Pons (tissue), 1 donor: ENCODE results near the gene TVP23A.

Experiments used
- DNase-seq: peaks from one replicate; pipeline ENCODE4 v3.0.0-alpha.2; 2016; ENCODE audit warnings: low spot score

TVP23A gene

DNA sequence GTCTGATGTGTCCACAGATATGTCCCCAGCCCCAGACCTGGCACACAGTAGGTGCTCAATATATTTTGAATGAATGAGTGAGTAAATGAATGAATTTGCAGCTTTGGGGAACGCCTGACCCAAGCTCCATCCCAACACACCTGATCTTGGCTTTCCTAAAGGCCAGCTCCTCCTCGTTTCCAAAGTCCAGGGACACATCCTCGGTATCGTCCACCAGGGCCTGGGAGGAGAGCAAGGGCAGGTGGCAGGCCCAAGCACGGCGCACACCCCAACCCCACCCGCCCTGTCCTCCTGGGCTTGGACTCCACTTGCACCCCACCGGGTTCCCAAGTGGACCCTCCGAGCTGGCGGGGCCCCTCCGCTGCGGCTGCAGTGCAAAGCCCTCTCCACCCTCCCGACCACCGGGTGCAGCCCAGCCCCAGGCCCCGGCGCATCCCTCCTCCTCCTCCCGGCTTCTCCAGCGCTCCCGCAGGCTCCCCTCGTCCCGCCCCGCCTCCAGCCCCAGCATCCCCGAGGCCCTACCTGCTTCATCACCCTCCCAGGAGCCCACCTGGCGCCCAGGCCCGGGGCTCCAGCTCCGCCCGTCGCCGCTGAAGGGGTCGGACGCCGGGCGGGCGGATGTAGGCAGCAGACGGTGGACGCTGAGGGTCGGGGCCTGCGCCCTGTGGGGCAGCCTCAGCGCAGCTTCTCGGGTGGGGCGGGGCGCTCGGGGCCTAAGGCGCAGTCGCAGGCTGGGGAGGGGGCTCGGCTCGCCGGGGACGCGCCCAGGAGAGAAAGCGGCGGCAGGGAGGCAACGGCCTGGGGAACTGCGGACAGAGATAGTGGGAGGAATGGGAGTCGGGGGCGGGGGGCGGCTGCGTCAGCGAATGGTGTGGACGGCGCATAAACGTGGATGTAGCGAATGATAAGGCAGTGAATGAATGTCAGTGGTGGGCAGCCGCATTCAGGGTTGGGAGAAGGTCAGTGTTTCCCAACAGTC lies at the start of gene TVP23A:
Gene TVP23A (minus strand): TSS at position 832 of the 979 bp plus-strand sequence. CDS start 301 bp downstream, at position 531.
- DNase-seq, result no peak

GRCh38 chr16:10868104-10868595 lies 49.6 kb upstream of the TVP23A start:
- no peak for DNase-seq

- no peak for DNase-seq
Observed at GRCh38 chr16:10867199-10867598, 48.6 kb upstream of the TVP23A start.

DNA sequence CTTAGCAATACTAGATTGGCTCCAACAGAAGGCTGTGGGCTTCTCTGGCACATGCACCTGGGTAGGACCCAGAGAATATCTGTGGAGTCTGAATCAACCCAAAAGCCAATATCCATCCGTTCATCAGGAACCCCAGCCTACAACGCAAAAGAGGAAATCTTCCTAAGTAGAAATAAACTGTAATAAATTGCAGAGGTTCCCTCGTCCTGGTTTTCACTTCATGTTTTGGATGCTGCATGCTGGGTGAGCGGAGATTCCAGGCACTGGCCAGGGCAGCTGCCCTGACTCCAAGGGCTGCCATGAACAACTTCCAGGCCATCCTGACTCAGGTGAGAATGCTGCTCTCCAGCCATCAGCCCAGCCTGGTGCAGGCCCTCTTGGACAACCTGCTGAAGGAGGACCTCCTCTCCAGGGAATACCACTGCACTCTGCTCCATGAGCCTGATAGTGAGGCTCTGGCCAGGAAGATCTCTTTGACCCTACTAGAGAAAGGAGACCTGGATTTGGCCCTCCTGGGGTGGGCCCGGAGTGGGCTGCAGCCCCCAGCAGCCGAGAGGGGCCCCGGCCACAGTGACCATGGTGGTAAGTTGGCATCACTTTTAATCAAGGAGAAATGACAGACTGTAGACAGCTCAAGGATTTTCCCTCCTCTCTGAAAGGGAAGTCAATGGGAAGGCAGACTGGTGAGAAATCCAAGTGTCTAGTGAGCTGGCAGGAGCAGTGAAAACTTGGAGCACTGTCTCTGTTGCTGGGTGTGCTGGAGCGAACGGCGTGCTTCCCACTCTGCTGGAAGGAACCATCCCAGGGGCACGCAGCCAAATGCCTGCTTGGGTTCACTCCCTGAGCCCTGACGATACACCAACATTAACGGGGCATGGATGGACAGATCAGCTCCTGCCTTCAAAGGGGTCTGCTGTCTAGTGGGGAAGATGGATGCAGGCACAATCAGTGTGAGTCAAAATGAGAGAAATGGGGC lies 47.7 kb upstream of the TVP23A start:
- DNase-seq, result peak; percentile 19

- peak; percentile 77 for DNase-seq
Observed at GRCh38 chr16:10862438-10862837, 43.8 kb upstream of the TVP23A start.

- no peak for DNase-seq
Observed at GRCh38 chr16:10859658-10860057, 41.1 kb upstream of the TVP23A start.

DNA sequence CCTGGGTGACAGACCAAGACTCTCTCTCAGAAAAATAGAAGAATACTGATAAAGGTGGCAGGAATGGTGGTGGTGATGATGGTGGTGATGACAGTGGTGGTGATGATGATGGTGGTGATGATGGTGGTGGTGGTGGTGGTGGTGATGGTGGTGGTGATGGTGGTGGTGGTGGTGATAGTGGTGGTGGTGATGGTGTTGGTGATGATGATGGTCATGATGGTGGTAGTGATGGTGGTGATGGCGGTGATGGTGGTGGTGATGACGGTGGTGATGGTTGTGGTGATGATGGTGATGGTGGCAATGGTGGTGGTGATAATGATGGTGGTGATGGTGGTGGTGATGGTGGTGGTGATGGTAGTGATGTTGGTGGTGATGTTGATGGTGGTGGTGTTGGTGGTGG lies 40.4 kb upstream of the TVP23A start:
- no peak for DNase-seq

GRCh38 chr16:10858203-10858602 lies 39.6 kb upstream of the TVP23A start:
- DNase-seq, result no peak

- no peak for DNase-seq
Observed at GRCh38 chr16:10856042-10856441, 37.4 kb upstream of the TVP23A start.

GRCh38 chr16:10852948-10853347 lies 34.4 kb upstream of the TVP23A start:
- DNase-seq, result no peak

DNA sequence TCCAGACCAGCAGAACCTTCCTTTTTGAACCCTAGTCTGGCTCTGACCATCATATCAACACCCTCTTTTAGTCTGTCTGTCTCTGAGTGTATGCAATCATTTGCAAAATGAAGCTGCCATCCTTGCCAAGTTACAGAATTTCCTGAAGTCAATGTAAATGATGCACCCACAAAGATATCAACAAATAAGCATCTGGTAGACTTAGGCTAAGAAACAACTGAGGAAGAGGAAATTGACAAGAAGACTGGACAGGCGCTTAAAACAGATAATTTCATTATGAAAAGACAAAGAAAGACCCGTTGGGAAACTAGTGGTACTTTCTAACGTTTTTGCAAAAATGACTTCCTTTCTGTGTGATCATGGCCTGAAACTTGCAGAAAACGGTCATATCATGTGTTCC lies 33.7 kb upstream of the TVP23A start:
- no peak for DNase-seq

GRCh38 chr16:10851512-10851911 lies 32.9 kb upstream of the TVP23A start:
- DNase-seq, result no peak

GRCh38 chr16:10850478-10850850 lies 31.9 kb upstream of the TVP23A start:
- no peak for DNase-seq

- DNase-seq, result no peak
Observed at GRCh38 chr16:10849736-10850477, 31.3 kb upstream of the TVP23A start.

DNA sequence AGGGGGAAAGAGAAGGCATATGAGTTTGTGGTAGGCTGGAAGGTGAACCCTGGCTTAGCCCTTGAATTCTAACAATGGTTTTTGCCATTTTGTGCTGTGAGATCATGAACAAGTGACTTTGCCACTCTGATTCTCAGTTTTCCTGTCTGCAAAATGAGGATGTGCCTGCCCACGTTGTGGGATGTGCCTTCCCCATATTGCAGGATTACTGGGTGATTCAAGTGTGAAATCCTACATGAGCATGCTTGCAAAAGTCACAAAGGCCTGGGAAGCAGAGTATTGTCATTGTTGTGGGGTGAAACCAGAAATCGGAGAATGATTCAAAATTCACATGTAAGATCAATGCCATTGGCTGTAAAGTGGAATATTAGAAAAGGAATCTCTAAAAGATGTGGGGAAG lies 28.6 kb upstream of the TVP23A start:
- no peak for DNase-seq

GRCh38 chr16:10846213-10846998 lies 27.8 kb upstream of the TVP23A start:
- peak; percentile 74 for DNase-seq

GRCh38 chr16:10840703-10841102 lies 22.1 kb upstream of the TVP23A start:
- no peak for DNase-seq

GRCh38 chr16:10839279-10839666 lies 20.7 kb upstream of the TVP23A start:
- no peak for DNase-seq

GRCh38 chr16:10838621-10839278 lies 20.2 kb upstream of the TVP23A start:
- DNase-seq, result no peak

GRCh38 chr16:10836174-10836853 lies 17.7 kb upstream of the TVP23A start:
- DNase-seq, result no peak
